GM12878 (cell line): ENCODE results near the gene HIVEP3.

Experiments
- MEF2A ChIP-seq: IDR thresholded peaks from 2 replicates; pipeline ENCODE4 v1.6.1; 2011; ENCODE audit warnings: low read depth, mild to moderate bottlenecking, low read length, moderate library complexity; ENCODE audit not compliant: insufficient read depth
- MTA3 ChIP-seq: IDR thresholded peaks from 2 replicates; pipeline ENCODE4 v1.6.1; 2012; ENCODE audit warnings: low read length, inconsistent platforms, borderline replicate concordance
- POLR2AphosphoS5 ChIP-seq: IDR thresholded peaks from 2 replicates; pipeline ENCODE4 v1.6.1; 2011; ENCODE audit warnings: mild to moderate bottlenecking, low read length, inconsistent platforms
- TAF1 ChIP-seq: IDR thresholded peaks from 2 replicates; pipeline ENCODE4 v1.6.1; 2011; ENCODE audit warnings: mild to moderate bottlenecking, low read depth, low read length, borderline replicate concordance
- TCF7 ChIP-seq: IDR thresholded peaks from 2 replicates; pipeline ENCODE4 v1.6.1; 2014; ENCODE audit warnings: antibody characterized with exemption, borderline replicate concordance
- YY1 ChIP-seq: IDR thresholded peaks from 2 replicates; pipeline ENCODE4 v1.6.1; 2011; ENCODE audit warnings: low read depth, mild to moderate bottlenecking, low read length
- TF ChIP-seq, protein P1 (sequence below), 3 experiments: IDR thresholded peaks in 2 of 3; conservative IDR thresholded peaks in 1 of 3; 2 replicates each; pipeline ENCODE4 v1.5.1; 2011; ENCODE audit warnings: low read depth in 3 of 3, low read length in 3 of 3, mild to moderate bottlenecking in 3 of 3, control low read depth in 2 of 3, moderate library complexity in 2 of 3, inconsistent platforms in 1 of 3, mixed read lengths in 1 of 3; ENCODE audit not compliant: control insufficient read depth in 2 of 3, insufficient read depth in 1 of 3; ENCODE audit errors: extremely low read depth in 1 of 3

- TF ChIP-seq POLR2AphosphoS5: no peak
- TF ChIP-seq MTA3: no peak
- TF ChIP-seq, protein P1, sequence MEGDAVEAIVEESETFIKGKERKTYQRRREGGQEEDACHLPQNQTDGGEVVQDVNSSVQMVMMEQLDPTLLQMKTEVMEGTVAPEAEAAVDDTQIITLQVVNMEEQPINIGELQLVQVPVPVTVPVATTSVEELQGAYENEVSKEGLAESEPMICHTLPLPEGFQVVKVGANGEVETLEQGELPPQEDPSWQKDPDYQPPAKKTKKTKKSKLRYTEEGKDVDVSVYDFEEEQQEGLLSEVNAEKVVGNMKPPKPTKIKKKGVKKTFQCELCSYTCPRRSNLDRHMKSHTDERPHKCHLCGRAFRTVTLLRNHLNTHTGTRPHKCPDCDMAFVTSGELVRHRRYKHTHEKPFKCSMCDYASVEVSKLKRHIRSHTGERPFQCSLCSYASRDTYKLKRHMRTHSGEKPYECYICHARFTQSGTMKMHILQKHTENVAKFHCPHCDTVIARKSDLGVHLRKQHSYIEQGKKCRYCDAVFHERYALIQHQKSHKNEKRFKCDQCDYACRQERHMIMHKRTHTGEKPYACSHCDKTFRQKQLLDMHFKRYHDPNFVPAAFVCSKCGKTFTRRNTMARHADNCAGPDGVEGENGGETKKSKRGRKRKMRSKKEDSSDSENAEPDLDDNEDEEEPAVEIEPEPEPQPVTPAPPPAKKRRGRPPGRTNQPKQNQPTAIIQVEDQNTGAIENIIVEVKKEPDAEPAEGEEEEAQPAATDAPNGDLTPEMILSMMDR (IDR thresholded peaks at IDR 0.05 in 2 of 3, conservative IDR thresholded peaks at IDR 0.05 in 1 of 3; ENCODE audit: control insufficient read depth in 2 of 3, extremely low read depth in 1 of 3, insufficient read depth in 1 of 3, low read depth in 3 of 3, low read length in 3 of 3): no peak
- no peak for TF ChIP-seq TAF1
- no peak for TF ChIP-seq MEF2A
- no peak for TF ChIP-seq YY1
- no peak for TF ChIP-seq TCF7
These were observed 37.5 kb downstream of the HIVEP3 start for GRCh38 chr1:41880950-41881885.
